ENCODE data around the gene IGLL1. TPM values are rescaled to one million over a fixed set of nuclear protein-coding genes. Genes with fewer than 3 reads are reported as not detected.
"Not testable (repeated sequence)": the region's sequence is repeated elsewhere in the genome, so short reads cannot be mapped to it uniquely, and the experiment has no call there.

Gene IGLL1
- total RNA-seq, 2 experiments from 2014 or later = not detected

- ATAC-seq (no peak), DNase-seq (no peak)
- Mint-ChIP-seq H3K27ac (no peak overlapping the region), H3K4me3 (no peak overlapping the region), H3K9me3 (ENCODE audit: insufficient read depth) (no peaks in the 10 kb centered on the region), H3K27me3 (ENCODE audit: low read depth) (peaks cover 15% of the 10 kb centered on the region), H3K36me3 (ENCODE audit: low read depth) (no peaks in the 10 kb centered on the region), H3K4me1 (ENCODE audit: low read depth) (peaks cover 8% of the 10 kb centered on the region)
- ChIA-PET CTCF (interaction anchor here (2.5 kb wide), 1 partner anchor 48 kb away, joined by 10 read pairs; no protein-coding TSS in a partner anchor), POLR2A (no interaction called here)
Observed at GRCh38 chr22:23542933-23543332, 37.2 kb downstream of the IGLL1 start.

- ATAC-seq; DNase-seq; H3K36me3 Mint-ChIP-seq (ENCODE audit: low read depth); H3K27ac Mint-ChIP-seq; POLR2A ChIA-PET; CTCF ChIA-PET; H3K4me1 Mint-ChIP-seq (ENCODE audit: low read depth); H3K9me3 Mint-ChIP-seq (ENCODE audit: insufficient read depth); H3K4me3 Mint-ChIP-seq: not testable (repeated sequence)
- H3K27me3 Mint-ChIP-seq (ENCODE audit: low read depth) = peaks cover 15% of the 10 kb centered on the region
Observed at GRCh38 chr22:23542391-23542790, 37.7 kb downstream of the IGLL1 start.

GRCh38 chr22:23541849-23542281, 38.2 kb downstream of the IGLL1 start:
- H3K27ac Mint-ChIP-seq; H3K4me3 Mint-ChIP-seq; H3K4me1 Mint-ChIP-seq (ENCODE audit: low read depth); POLR2A ChIA-PET; H3K36me3 Mint-ChIP-seq (ENCODE audit: low read depth); ATAC-seq; H3K9me3 Mint-ChIP-seq (ENCODE audit: insufficient read depth): not testable (repeated sequence)
- CTCF ChIA-PET = interaction anchor here (1.2 to 1.9 kb wide), 2 partner anchors 49 to 225 kb away, joined by 3 to 8 read pairs; partner anchors contain the start of gene CHCHD10
- H3K27me3 Mint-ChIP-seq (ENCODE audit: low read depth) = peaks cover 15% of the 10 kb centered on the region
- peak; percentile 33 for DNase-seq

GRCh38 chr22:23540837-23541236, 39.3 kb downstream of the IGLL1 start:
- H3K9me3 Mint-ChIP-seq (ENCODE audit: insufficient read depth); POLR2A ChIA-PET; H3K4me3 Mint-ChIP-seq; ATAC-seq; H3K36me3 Mint-ChIP-seq (ENCODE audit: low read depth); H3K4me1 Mint-ChIP-seq (ENCODE audit: low read depth); DNase-seq; H3K27ac Mint-ChIP-seq: not testable (repeated sequence)
- peaks cover 11% of the 10 kb centered on the region for H3K27me3 Mint-ChIP-seq (ENCODE audit: low read depth)
- CTCF ChIA-PET = interaction anchor here (0.6 to 1.9 kb wide), 4 partner anchors 48 to 309 kb away, joined by 3 to 8 read pairs (median 3); partner anchors contain the start of gene CHCHD10

GRCh38 chr22:23539839-23540198, 40.3 kb downstream of the IGLL1 start:
- H3K36me3 Mint-ChIP-seq (ENCODE audit: low read depth); H3K9me3 Mint-ChIP-seq (ENCODE audit: insufficient read depth); H3K4me1 Mint-ChIP-seq (ENCODE audit: low read depth); H3K27ac Mint-ChIP-seq; POLR2A ChIA-PET; ATAC-seq; DNase-seq; H3K4me3 Mint-ChIP-seq: not testable (repeated sequence)
- CTCF ChIA-PET = interaction anchor here (1.3 kb wide), 1 partner anchor 134 kb away, joined by 3 read pairs; no protein-coding TSS in a partner anchor
- peaks cover 11% of the 10 kb centered on the region for H3K27me3 Mint-ChIP-seq (ENCODE audit: low read depth)

- ATAC-seq (peak; percentile 99), DNase-seq (peak; percentile 86)
- no peak overlapping the region for H3K27ac Mint-ChIP-seq
- H3K4me1 Mint-ChIP-seq (ENCODE audit: low read depth) = peaks cover 8% of the 10 kb centered on the region
- CTCF ChIA-PET = interaction anchor here (1.0 to 1.3 kb wide), 4 partner anchors 46 to 133 kb away, joined by 3 read pairs; no protein-coding TSS in a partner anchor
- H3K4me3 Mint-ChIP-seq = no peak overlapping the region
- H3K36me3 Mint-ChIP-seq (ENCODE audit: low read depth) = no peaks in the 10 kb centered on the region
- H3K9me3 Mint-ChIP-seq (ENCODE audit: insufficient read depth) = no peaks in the 10 kb centered on the region
- H3K27me3 Mint-ChIP-seq (ENCODE audit: low read depth) = peaks cover 11% of the 10 kb centered on the region
- POLR2A ChIA-PET = no interaction called here
Observed at GRCh38 chr22:23539135-23539838, 40.8 kb downstream of the IGLL1 start.

GRCh38 chr22:23538696-23539030, 41.4 kb downstream of the IGLL1 start:
- POLR2A ChIA-PET; H3K36me3 Mint-ChIP-seq (ENCODE audit: low read depth); H3K9me3 Mint-ChIP-seq (ENCODE audit: insufficient read depth); H3K4me1 Mint-ChIP-seq (ENCODE audit: low read depth); H3K27ac Mint-ChIP-seq; H3K4me3 Mint-ChIP-seq; ATAC-seq; DNase-seq: not testable (repeated sequence)
- H3K27me3 Mint-ChIP-seq (ENCODE audit: low read depth) = peaks cover 11% of the 10 kb centered on the region
- CTCF ChIA-PET = interaction anchor here (1.0 to 1.3 kb wide), 4 partner anchors 47 to 133 kb away, joined by 3 read pairs; no protein-coding TSS in a partner anchor

GRCh38 chr22:23537830-23538695, 42.0 kb downstream of the IGLL1 start:
- ATAC-seq; H3K36me3 Mint-ChIP-seq (ENCODE audit: low read depth); POLR2A ChIA-PET; DNase-seq; H3K4me3 Mint-ChIP-seq; H3K4me1 Mint-ChIP-seq (ENCODE audit: low read depth); H3K27ac Mint-ChIP-seq; H3K9me3 Mint-ChIP-seq (ENCODE audit: insufficient read depth): not testable (repeated sequence)
- H3K27me3 Mint-ChIP-seq (ENCODE audit: low read depth) = peaks cover 15% of the 10 kb centered on the region
- CTCF ChIA-PET = interaction anchor here (1.0 to 1.2 kb wide), 3 partner anchors 48 to 130 kb away, joined by 3 read pairs; no protein-coding TSS in a partner anchor

GRCh38 chr22:23537416-23537815, 42.7 kb downstream of the IGLL1 start:
- no peak for DNase-seq
- ChIA-PET CTCF (no interaction called here), POLR2A (no interaction called here)
- no peak for ATAC-seq
- H3K27me3 Mint-ChIP-seq (ENCODE audit: low read depth) = peaks cover 15% of the 10 kb centered on the region
- H3K9me3 Mint-ChIP-seq (ENCODE audit: insufficient read depth) = no peaks in the 10 kb centered on the region
- H3K4me3 Mint-ChIP-seq = no peak overlapping the region
- no peaks in the 10 kb centered on the region for H3K36me3 Mint-ChIP-seq (ENCODE audit: low read depth)
- H3K27ac Mint-ChIP-seq = no peak overlapping the region
- H3K4me1 Mint-ChIP-seq (ENCODE audit: low read depth) = peaks cover 8% of the 10 kb centered on the region

- H3K36me3 Mint-ChIP-seq (ENCODE audit: low read depth) = no peaks in the 10 kb centered on the region
- POLR2A ChIA-PET = no interaction called here
- H3K27me3 Mint-ChIP-seq (ENCODE audit: low read depth) = peaks cover 15% of the 10 kb centered on the region
- no peak overlapping the region for H3K27ac Mint-ChIP-seq
- ATAC-seq (no peak), DNase-seq (no peak)
- peaks cover 8% of the 10 kb centered on the region for H3K4me1 Mint-ChIP-seq (ENCODE audit: low read depth)
- H3K4me3 Mint-ChIP-seq = no peak overlapping the region
- H3K9me3 Mint-ChIP-seq (ENCODE audit: insufficient read depth) = no peaks in the 10 kb centered on the region
- CTCF ChIA-PET = no interaction called here
Observed at GRCh38 chr22:23536821-23537345, 43.2 kb downstream of the IGLL1 start.

- H3K4me1 Mint-ChIP-seq (ENCODE audit: low read depth); ATAC-seq; H3K9me3 Mint-ChIP-seq (ENCODE audit: insufficient read depth); POLR2A ChIA-PET; H3K27ac Mint-ChIP-seq; H3K4me3 Mint-ChIP-seq; DNase-seq; H3K36me3 Mint-ChIP-seq (ENCODE audit: low read depth); CTCF ChIA-PET: not testable (repeated sequence)
- peaks cover 11% of the 10 kb centered on the region for H3K27me3 Mint-ChIP-seq (ENCODE audit: low read depth)
Observed at GRCh38 chr22:23535790-23536661, 44.1 kb downstream of the IGLL1 start.
